Lung microvascular endothelial cell (primary cell): Measurements from ENCODE around the gene SFMBT2. TPM values are rescaled to one million over a fixed set of nuclear protein-coding genes. Genes with fewer than 3 reads are reported as not detected.

ENCODE experiments used
- DNase-seq, 2 donors: peaks; one replicate each; pipeline versions ENCODE4 v3.0.0 to v3.0.0-alpha.2; 2010; ENCODE audit warnings: low read depth in 2 of 2
- total RNA-seq: library from RNA; depleted of rRNA; stranded (reverse); fragments of >200 nt; gene quantifications from 2 replicates; pipeline ENCODE4 v1.2.1, GENCODE V29; 2014

SFMBT2 gene
- total RNA-seq, 1 donor from 2014 or later: 1.6 TPM

DNA sequence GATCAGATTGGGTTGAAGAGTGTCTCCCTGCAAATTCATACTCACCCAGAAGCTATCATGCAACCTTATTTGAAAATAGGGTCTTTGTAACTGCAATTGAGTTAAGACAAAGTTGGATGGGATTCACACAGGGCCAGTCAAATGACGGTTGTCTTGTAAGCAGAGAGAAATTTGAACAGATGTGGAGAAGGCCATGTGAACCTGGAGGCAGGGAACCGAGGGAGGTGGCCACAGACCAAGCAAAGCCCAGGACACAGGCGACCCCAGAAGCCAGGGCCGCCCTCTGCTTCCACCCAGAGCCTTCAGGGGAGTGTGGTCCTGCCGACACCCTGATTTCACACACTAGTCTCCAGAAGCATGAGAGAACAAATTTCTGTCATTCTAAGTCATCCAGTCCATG is 140.8 kb downstream of the SFMBT2 start:
- no peak for DNase-seq

DNA sequence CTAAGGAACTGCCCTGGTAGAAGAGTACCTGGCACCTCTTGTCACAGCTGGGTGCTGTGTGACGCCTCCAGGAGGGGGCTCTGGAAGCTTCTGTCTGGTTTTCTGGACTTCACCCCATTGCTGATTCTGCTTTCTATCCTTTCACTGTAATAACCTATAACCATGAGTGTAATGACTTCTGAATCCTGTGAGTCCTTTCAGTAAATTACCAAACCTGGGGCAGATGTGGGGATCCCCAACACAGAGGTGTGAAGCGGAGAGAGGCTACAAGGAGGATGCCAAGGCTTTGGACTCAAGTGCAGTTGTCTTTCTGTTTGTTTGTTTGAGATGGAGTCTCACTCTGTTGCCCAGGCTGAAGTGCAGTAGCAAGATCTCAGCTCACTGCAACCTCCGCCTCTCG is 143.7 kb downstream of the SFMBT2 start:
- no peak for DNase-seq

DNA sequence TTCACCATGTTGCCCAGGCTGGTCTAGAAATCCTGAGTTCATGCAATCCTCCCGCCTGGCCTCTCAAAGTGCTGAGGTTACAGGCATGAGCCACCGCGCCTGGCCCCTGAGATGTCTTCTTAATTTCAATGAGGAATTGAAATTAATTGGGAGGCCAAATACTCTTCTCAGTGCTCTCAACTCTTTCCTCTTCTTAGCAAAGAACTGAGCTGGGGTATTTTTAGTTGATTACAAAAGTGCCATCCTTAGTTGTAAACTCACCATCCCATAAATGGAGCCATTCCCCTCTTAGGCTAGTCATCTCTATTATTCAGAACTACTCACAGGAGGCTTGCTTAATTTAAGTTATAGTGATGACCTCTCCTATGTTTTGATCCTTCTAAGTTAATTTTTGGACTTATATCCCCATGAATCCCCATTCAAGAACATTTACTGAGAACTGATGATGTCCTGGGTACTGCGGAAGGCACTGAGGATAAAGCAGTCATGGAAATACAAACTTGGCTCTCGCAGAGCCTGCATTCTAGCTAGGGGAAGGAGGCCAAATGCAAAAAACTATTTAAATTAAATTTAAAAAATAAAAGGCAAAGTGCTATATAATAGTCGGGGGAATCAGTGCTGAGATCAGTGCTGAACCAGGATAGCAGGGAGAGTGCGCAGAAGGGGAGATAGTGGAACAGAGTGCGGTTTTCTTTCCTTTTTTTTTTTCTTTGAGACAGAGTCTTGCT is 145.3 kb downstream of the SFMBT2 start:
- DNase-seq: no peak

GRCh38 chr10:7264313-7264756 is 146.5 kb downstream of the SFMBT2 start:
- peak; percentile 11 to 59 for DNase-seq

- DNase-seq: no peak
Measured at GRCh38 chr10:7263616-7264015, 147.2 kb downstream of the SFMBT2 start.

GRCh38 chr10:7261351-7261750 is 149.5 kb downstream of the SFMBT2 start:
- DNase-seq: no peak

DNA sequence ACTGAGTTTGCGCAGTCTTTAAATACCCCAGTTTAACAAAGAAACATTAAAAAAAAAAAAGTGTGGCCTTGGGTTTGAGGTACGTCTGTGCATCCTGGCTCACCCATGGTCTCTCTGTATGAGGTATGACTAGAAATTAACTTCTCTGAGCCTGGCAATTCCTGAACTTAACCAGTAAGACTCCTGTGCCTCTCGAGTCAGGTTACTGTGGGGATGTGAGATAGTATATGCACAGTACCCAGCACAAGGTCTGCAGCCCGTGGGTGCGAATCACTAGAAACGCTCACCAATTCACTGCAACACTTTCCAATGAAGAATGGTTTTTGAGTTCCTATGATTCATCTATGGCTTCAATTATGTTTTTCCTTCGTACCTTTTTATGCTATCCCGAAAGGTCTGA is 149.9 kb downstream of the SFMBT2 start:
- no peak for DNase-seq

DNA sequence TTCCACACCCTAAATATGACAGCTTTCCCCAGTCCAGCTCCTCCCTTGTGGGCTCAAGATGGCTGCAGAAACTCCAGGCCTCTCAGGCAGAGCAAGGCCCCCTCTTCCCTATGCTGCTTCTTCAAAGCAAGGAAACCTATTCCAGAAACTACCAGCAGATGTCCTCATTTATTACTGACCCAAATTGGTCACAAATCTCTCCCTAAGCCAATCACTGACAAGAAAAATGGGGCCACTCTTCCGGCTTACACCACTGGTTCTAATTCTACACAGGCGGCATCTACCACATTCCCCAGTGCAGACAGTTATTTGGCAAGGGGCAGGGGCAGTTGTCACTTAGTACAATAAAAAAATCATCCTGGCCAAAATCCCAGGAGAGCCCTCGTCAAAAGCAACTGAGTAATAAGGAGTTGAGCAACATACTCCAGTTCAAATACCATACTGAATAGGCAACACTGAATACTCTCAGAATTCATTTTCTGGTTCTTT is 150.4 kb downstream of the SFMBT2 start:
- DNase-seq: peak; percentile 74 to 85

GRCh38 chr10:7258948-7259523 is 151.8 kb downstream of the SFMBT2 start:
- no peak for DNase-seq

- no peak for DNase-seq
Measured at GRCh38 chr10:7255517-7255916, 155.3 kb downstream of the SFMBT2 start.

DNA sequence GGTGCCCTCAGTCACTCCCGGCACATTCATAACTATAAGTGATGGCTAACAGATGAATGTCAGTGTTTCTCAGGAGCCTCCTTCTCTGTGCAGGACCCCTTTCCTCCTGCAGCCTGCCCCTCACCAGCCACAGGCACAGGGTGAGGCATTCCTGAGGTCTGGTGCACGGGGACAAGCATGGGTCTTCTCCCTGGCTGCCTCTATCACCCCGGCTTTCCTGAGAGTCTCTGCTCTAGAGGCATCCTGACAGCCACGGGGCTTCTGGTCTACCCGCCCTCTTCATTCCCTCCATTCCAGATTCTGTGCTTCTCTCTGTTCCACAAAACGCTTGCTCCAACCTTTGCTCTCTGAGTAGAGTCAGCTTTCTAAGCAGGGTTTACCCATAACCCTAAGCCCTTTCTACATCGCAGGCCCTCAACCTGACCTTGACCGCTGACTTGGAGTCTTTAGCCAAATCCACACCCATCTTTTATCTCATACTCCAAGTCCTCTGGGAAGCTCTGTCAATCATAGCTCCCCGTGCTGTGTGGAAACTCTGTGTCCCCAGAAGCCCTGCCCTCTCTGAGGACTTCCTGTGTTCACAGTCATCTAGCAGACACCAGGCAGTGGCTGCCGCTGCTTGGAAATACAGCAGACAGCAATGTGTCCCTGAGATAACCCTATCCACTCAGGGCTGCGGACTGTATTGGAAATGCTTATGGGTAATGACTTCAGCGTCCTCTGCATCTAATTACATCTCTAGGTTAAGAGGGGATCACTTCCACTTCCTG is 159.0 kb downstream of the SFMBT2 start:
- DNase-seq: no peak

DNA sequence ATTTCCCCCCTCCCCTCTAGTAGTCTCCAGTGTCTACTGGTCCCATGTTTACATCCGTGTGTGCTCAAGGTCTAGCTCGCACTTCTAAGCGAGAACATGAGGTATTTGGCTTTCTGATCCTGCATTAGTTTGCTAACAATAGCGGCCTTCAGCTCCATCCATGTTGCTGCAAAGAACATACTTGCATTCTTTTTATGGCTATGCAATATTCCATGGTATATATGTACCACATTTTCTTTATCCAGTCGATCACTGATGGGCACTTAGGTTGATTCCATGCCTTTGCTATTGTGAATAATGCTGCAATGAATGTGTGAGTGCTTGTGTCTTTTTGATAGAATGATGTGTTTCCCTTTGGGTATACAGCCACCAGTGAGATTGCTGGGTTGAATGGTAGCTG is 160.6 kb downstream of the SFMBT2 start:
- no peak for DNase-seq

- DNase-seq: no peak
Measured at GRCh38 chr10:7248585-7249164, 162.2 kb downstream of the SFMBT2 start.

DNA sequence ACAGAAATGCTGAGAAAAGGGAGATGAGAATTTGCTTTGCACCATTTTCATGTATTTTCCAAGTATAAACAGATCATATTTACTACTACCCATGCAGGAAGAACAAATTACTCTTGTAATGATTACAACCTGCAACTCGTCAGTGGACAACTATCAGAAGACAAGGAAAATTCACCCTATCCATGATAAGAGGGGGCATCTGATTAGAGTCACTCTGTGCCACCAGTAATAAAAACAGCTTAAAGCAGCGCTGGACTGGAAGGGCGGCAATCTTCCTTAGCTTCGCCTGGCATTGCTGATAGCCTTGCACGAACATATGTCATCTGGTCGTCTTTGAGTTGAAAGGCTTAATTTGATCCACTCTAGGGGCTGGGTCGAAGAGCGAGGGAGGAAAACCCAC is 162.7 kb downstream of the SFMBT2 start:
- DNase-seq: no peak

DNA sequence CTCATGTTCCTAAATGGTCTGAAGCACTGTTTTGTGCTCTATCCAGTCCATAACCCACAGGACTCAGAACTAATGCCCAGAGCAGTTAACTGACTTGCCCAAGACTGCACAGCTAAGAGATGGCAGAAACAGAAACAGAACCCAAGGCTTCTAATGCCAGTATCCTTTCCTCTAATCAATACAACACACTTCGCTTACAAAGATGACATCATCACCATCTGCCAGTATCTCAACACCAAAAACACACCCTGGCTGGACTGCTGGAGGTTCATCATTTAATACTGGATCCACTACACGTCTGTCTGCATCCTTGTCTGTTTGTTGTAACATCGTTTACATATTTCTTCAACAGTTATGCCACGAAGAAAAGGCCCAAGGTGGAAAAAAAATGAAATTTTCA is 165.3 kb downstream of the SFMBT2 start:
- no peak for DNase-seq

GRCh38 chr10:7243873-7244272 is 167.0 kb downstream of the SFMBT2 start:
- peak in 1 of 2 donors; percentile 9 for DNase-seq

DNA sequence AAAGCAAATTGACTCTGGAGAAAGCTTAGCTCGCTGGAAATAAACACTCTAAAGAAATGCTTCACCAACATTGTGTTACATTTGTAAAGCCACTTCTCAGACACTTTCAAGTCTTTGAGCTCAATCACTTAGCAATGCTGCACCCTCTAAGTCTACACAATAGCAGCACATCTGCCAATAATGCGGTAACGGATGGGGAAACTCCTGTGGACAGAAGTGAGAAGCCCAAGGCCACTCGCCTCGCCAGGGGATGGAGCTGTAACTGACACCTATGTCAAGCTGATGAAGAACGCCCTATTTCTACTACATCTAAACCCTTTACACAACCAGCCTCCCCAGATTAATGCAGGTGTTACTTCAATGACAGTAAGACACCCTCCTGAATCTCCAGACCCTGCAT is 167.7 kb downstream of the SFMBT2 start:
- no peak for DNase-seq

DNA sequence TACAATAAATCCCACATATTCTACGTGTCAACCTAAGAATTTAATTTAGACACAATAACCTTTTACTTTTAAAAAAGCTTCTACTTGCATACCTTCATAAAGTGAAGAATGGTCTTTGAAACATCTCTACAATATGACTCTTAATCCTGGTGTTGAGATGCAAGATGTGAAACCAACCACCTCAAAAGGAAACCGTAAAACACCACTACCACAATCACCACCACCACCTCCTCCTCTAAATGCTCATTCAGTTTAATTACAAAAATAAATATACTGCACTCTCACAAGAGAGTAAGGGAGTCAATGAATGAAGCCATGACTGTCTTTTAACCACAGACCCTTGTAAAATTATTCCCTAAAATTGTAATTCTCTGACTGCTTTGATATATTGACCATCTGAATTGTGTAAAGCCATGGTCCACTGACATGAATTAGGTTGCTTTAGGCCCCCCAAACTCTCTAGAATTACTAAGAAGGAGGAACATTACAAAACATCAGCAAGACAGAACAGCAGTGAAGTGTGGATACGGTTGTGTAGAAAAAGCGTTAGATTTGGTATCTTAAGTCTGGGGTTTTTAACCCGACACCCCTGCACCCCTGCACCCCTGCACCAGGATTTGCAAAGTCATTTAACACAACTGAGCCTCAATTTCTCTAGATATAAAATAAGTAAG is 171.4 kb downstream of the SFMBT2 start:
- DNase-seq: no peak

DNA sequence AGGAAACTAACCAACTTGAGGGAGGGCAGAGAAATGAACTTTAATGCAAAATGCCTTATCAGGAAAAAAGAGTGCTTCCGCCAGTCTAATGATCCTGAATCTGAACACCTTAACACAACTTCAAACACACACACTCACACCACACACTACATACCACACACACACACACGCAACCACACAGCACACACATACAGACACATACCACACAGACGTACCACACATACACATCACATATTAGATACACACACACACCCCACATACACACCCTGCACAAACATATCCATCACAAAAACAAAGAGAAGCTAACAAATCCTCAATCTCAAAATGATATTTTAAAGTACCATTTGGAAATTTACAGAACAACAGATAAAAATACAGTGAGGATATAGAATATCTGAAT is 175.5 kb downstream of the SFMBT2 start:
- DNase-seq: no peak

DNA sequence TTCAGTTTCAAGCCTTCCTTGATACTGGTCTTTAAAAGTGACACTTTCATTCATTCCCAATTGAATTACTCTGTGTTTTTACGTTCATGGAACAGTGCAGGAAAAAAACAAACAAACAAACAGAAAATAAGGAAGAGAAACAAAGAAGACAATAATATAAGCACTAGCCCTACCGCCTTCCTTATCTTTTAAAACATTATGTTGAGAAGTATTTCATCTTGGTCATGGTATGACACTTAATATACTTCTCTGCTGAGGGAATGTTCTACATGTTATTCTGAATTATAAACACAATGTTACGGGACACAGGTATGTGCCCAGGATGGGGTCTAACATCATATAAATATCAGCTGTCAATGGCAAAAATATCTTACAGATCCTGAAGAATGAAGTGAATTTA is 176.7 kb downstream of the SFMBT2 start:
- DNase-seq: no peak

GRCh38 chr10:7233259-7233991 is 177.4 kb downstream of the SFMBT2 start:
- DNase-seq: no peak
